SK-N-SH (cell line): Measurements from ENCODE around the gene BRICD5. TPM values are rescaled to one million over a fixed set of nuclear protein-coding genes. Genes with fewer than 3 reads are reported as not detected.
A peak's percentile ranks its signal among the peaks of the same experiment; 100 is the strongest.

Experiments
- CTCF ChIA-PET: fragments of 300-600, 350-600 bp; formaldehyde crosslinking; extraction: SDS; loops from one replicate; lab custom pipeline; 2021; lab: Yijun Ruan, JAX
- POLR2A ChIA-PET: fragments of 350-600 bp; sonication (Branson Sonifier 250); formaldehyde crosslinking; extraction: SDS; loops from one replicate; lab custom pipeline; 2020; ENCODE audit warnings: antibody characterized with exemption, inconsistent platforms; lab: Yijun Ruan, JAX
- DNase-seq: peaks from one replicate; pipeline ENCODE4 v3.0.0; 2012
- H2AFZ ChIP-seq: fragments of 200-600 bp; sonication (generic); 2 replicates; pipeline ENCODE4 v1.8.1; 2016; ENCODE audit warnings: antibody characterized with exemption, mild to moderate bottlenecking, low read depth
- H3F3A ChIP-seq: fragments of 200-600 bp; sonication (generic); replicated peaks from 2 replicates; pipeline ENCODE3; 2016; ENCODE audit warnings: antibody characterized with exemption, mild to moderate bottlenecking; ENCODE audit not compliant: insufficient read depth
- H3K27ac ChIP-seq, 2 experiments: fragments of 200-500 bp in 1 of 2; fragments of 200-600 bp in 1 of 2; sonication (Bioruptor generic) in 1 of 2; sonication (generic), shearing (Covaris generic) in 1 of 2; 2 replicates each; pipeline versions ENCODE4 v1.5.1 to v1.6.1; 2014 to 2016; ENCODE audit warnings: low read depth in 2 of 2, inconsistent platforms in 1 of 2, low read length in 1 of 2, mild to moderate bottlenecking in 1 of 2, mixed read lengths in 1 of 2
- H3K27me3 ChIP-seq: fragments of 200-600 bp; sonication (generic), shearing (Covaris generic); 2 replicates; pipeline ENCODE4 v1.6.1; 2016; ENCODE audit warnings: mixed run types; ENCODE audit not compliant: insufficient read depth
- H3K36me3 ChIP-seq, 2 experiments: fragments of 200-500 bp in 1 of 2; fragments of 200-600 bp in 1 of 2; sonication (Bioruptor generic) in 1 of 2; sonication (generic) in 1 of 2; replicated peaks in 1 of 2; 2 replicates each; pipeline versions ENCODE3 to v1.5.1; 2014 to 2016; ENCODE audit warnings: low read length in 1 of 2, mild to moderate bottlenecking in 1 of 2; ENCODE audit not compliant: insufficient read depth in 2 of 2, control insufficient read depth in 1 of 2
- H3K4me1 ChIP-seq, 2 experiments: fragments of 200-500 bp in 1 of 2; fragments of 200-600 bp in 1 of 2; sonication (Bioruptor generic) in 1 of 2; sonication (generic), shearing (Covaris generic) in 1 of 2; 2 replicates each; pipeline versions ENCODE4 v1.5.1 to v1.6.1; 2014 to 2016; ENCODE audit warnings: low read depth in 1 of 2, low read length in 1 of 2, mixed run types in 1 of 2; ENCODE audit not compliant: insufficient read depth in 2 of 2, control insufficient read depth in 1 of 2
- H3K4me2 ChIP-seq: fragments of 200-600 bp; sonication (generic), shearing (Covaris generic); 2 replicates; pipeline ENCODE4 v1.6.1; 2017; ENCODE audit warnings: mixed run types
- H3K4me3 ChIP-seq, 2 experiments: fragments of 200-500 bp in 1 of 2; fragments of 200-600 bp in 1 of 2; sonication (Bioruptor generic) in 1 of 2; sonication (generic), shearing (Covaris generic) in 1 of 2; 2 replicates each; pipeline versions ENCODE4 v1.5.1 to v1.8.1; 2014 to 2016; ENCODE audit warnings: low read depth in 2 of 2, inconsistent platforms in 1 of 2, low read length in 1 of 2, mild to moderate bottlenecking in 1 of 2, mixed read lengths in 1 of 2, moderate library complexity in 1 of 2
- H3K79me2 ChIP-seq: fragments of 200-600 bp; sonication (generic); 2 replicates; pipeline ENCODE4 v1.8.1; 2017; ENCODE audit warnings: mild to moderate bottlenecking; ENCODE audit not compliant: insufficient read depth
- H3K9ac ChIP-seq: fragments of 200-600 bp; sonication (generic); 2 replicates; pipeline ENCODE4 v1.6.1; 2017; ENCODE audit warnings: mixed run types
- H3K9me2 ChIP-seq: fragments of 200-600 bp; sonication (generic); 2 replicates; pipeline ENCODE4 v1.6.1; 2017; ENCODE audit warnings: mixed run types
- H3K9me3 ChIP-seq: fragments of 200-600 bp; sonication (generic); 2 replicates; pipeline ENCODE4 v1.6.1; 2017; ENCODE audit warnings: mixed run types, mild to moderate bottlenecking, moderate library complexity
- H4K20me1 ChIP-seq: fragments of 200-600 bp; sonication (generic); 2 replicates; pipeline ENCODE4 v1.6.1; 2017; ENCODE audit warnings: mild to moderate bottlenecking, mixed run types; ENCODE audit not compliant: insufficient read depth
- ELF1 ChIP-seq: IDR thresholded peaks from 2 replicates; pipeline ENCODE4 v1.4.0; 2012
- EP300 ChIP-seq, 2 experiments: IDR thresholded peaks; 2 replicates each; pipeline versions ENCODE4 v1.4.0 to v1.6.1; 2012; ENCODE audit warnings: borderline replicate concordance in 1 of 2, low read depth in 1 of 2, low read length in 1 of 2
- EZH2phosphoT487 ChIP-seq: fragments of 200-600 bp; sonication (generic); IDR thresholded peaks from 2 replicates; pipeline ENCODE4 v1.6.1; 2017; ENCODE audit warnings: low read depth, mixed run types, mild to moderate bottlenecking, antibody characterized with exemption, moderate library complexity, borderline replicate concordance
- FOSL2 ChIP-seq: IDR thresholded peaks from 2 replicates; pipeline ENCODE4 v1.4.0; 2012; ENCODE audit warnings: low read depth, mild to moderate bottlenecking, moderate library complexity, borderline replicate concordance
- GABPA ChIP-seq: IDR thresholded peaks from 2 replicates; pipeline ENCODE4 v1.4.0; 2012; ENCODE audit warnings: low read depth, mild to moderate bottlenecking
- GATA2 ChIP-seq: sonication (generic); formaldehyde crosslinking; IDR thresholded peaks from 2 replicates; pipeline ENCODE4 v1.5.0; 2020; ENCODE audit warnings: mild to moderate bottlenecking, missing genetic modification reagents
- JUND ChIP-seq: IDR thresholded peaks from 2 replicates; pipeline ENCODE4 v1.4.0; 2012
- MXI1 ChIP-seq: IDR thresholded peaks from 2 replicates; pipeline ENCODE4 v1.6.1; 2012; ENCODE audit warnings: mild to moderate bottlenecking, low read depth, low read length, improper control_type of control experiment
- RCOR1 ChIP-seq: fragments of 150-350 bp; IDR thresholded peaks from 2 replicates; pipeline ENCODE4 v1.6.1; 2017; ENCODE audit warnings: antibody characterized with exemption, low read length
- RFX5 ChIP-seq: IDR thresholded peaks from 2 replicates; pipeline ENCODE4 v1.6.1; 2012; ENCODE audit warnings: mild to moderate bottlenecking, improper control_type of control experiment, low read length
- SIN3A ChIP-seq: IDR thresholded peaks from 2 replicates; pipeline ENCODE4 v1.6.1; 2012; ENCODE audit warnings: low read depth, mild to moderate bottlenecking, low read length, moderate library complexity, borderline replicate concordance
- YY1 ChIP-seq: IDR thresholded peaks from 2 replicates; pipeline ENCODE4 v1.4.0; 2012; ENCODE audit warnings: low read depth, mild to moderate bottlenecking
- WGBS: methylation state at CpG from one replicate; pipeline ENCODE4 v1.1.6; 2017; ENCODE audit warnings: low lambda C conversion rate; 5-methylcytosine and 5-hydroxymethylcytosine counted together
- polyA plus RNA-seq, 3 experiments: library from polyadenylated mRNA; depleted of rRNA; stranded (reverse); fragments of >200 nt; gene quantifications; 2 replicates each; pipeline ENCODE4 v1.2.3, GENCODE V29; 2012
- TF ChIP-seq, protein P1 (sequence below): IDR thresholded peaks from 2 replicates; pipeline ENCODE4 v1.4.0; 2012; ENCODE audit warnings: low read depth, borderline replicate concordance
- TF ChIP-seq, protein P2 (sequence below): IDR thresholded peaks from 2 replicates; pipeline ENCODE4 v1.6.1; 2012; ENCODE audit warnings: mild to moderate bottlenecking, low read depth, low read length, moderate library complexity
- TF ChIP-seq, protein P3 (sequence below): IDR thresholded peaks from 2 replicates; pipeline ENCODE4 v1.4.0; 2012; ENCODE audit warnings: low read depth, borderline replicate concordance

Gene BRICD5
- polyA plus RNA-seq, 1 of the 3 experiments (the other 2 are of a cell fraction) = 2.3 TPM

DNA sequence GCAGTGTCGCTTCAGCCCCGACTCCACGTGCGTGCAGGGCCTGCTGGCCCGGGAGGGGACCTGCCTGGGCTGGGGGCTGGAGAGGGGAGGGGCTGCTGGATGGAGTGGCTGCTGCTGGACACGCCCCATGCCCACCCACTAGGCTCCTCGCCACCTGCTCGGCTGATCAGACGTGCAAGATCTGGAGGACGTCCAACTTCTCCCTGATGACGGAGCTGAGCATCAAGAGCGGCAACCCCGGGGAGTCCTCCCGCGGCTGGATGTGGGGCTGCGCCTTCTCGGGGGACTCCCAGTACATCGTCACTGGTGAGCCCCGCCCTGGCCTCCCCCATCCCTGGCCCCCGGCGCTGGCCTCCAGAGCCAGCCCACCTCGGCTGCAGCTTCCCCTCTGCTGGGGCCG is 2.4 kb downstream of the BRICD5 start:
- CTCF ChIA-PET = interaction anchor here (1.1 kb wide), 1 partner anchor 186 kb away, joined by 3 read pairs; no protein-coding TSS in a partner anchor
- WGBS = 100% methylated on average over 2 of the region's 23 CpGs

DNA sequence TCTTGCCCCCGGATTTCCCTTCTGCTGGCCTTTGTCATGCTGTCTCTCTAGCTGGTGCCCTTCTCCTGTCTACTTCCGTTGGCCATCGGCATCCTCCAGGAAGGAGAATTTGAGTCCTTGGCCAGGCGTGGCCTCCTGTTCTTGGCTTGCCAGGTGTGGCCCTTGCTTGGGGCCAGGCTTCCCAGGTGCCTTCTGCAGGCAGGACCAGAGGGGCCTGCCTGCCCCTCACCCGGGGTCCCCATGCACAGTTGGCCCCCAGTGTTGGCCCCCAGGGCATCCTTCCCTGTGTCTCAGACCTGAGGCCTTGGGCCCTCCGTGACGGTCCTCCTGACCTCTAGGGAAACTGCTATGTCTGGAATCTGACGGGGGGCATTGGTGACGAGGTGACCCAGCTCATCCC is 2.8 kb downstream of the BRICD5 start:
- H3K4me3 ChIP-seq = no peak overlapping the region
- no peak for DNase-seq
- no peak overlapping the region for H3K9ac ChIP-seq
- H3K27ac ChIP-seq = no peak overlapping the region
- peaks cover 5% of the 10 kb centered on the region; the same call in 1 of the 2 replicates for H4K20me1 ChIP-seq
- no peaks in the 10 kb centered on the region for H3K9me2 ChIP-seq
- H3K79me2 ChIP-seq = peaks cover 25% of the 10 kb centered on the region
- H3K9me3 ChIP-seq = no peaks in the 10 kb centered on the region
- no peak overlapping the region for H2AFZ ChIP-seq
- CTCF ChIA-PET = no interaction called here
- H3K27me3 ChIP-seq = no peaks in the 10 kb centered on the region
- H3K4me1 ChIP-seq = peaks cover 6 to 31% of the 10 kb centered on the region in 2 experiments; a peak in 3 of 4 replicates
- TF ChIP-seq JUND (no peak), RCOR1 (no peak), SIN3A (no peak), YY1 (no peak), GABPA (no peak), GATA2 (CRISPR knock-in tag) (no peak)
- peaks cover 9% of the 10 kb centered on the region for H3F3A ChIP-seq
- POLR2A ChIA-PET = no interaction called here
- H3K4me2 ChIP-seq = no peak overlapping the region
- WGBS = 96% methylated on average over 6 of the region's 9 CpGs
- peaks cover 0 to 36% of the 10 kb centered on the region in 2 experiments for H3K36me3 ChIP-seq

More for the DNA sequence above, 2.4 kb downstream of the BRICD5 start:
- peaks cover 11% of the 10 kb centered on the region for H3F3A ChIP-seq
- H3K4me3 ChIP-seq = no peak overlapping the region
- H3K4me1 ChIP-seq = peaks cover 11 to 36% of the 10 kb centered on the region in 2 experiments; a peak in 3 of 4 replicates
- no peak overlapping the region for H3K4me2 ChIP-seq
- H3K9ac ChIP-seq = no peak overlapping the region
- H3K27ac ChIP-seq = no peak overlapping the region
- POLR2A ChIA-PET = no interaction called here
- no peaks in the 10 kb centered on the region for H3K9me3 ChIP-seq
- H3K36me3 ChIP-seq = peaks cover 0 to 36% of the 10 kb centered on the region in 2 experiments
- H4K20me1 ChIP-seq = peaks cover 9% of the 10 kb centered on the region; the same call in 1 of the 2 replicates
- H3K27me3 ChIP-seq = no peaks in the 10 kb centered on the region
- H3K9me2 ChIP-seq = no peaks in the 10 kb centered on the region
- no peak overlapping the region for H2AFZ ChIP-seq
- no peak for DNase-seq
- H3K79me2 ChIP-seq = peaks cover 29% of the 10 kb centered on the region
- TF ChIP-seq FOSL2 (no peak), ELF1 (no peak), MXI1 (no peak)

DNA sequence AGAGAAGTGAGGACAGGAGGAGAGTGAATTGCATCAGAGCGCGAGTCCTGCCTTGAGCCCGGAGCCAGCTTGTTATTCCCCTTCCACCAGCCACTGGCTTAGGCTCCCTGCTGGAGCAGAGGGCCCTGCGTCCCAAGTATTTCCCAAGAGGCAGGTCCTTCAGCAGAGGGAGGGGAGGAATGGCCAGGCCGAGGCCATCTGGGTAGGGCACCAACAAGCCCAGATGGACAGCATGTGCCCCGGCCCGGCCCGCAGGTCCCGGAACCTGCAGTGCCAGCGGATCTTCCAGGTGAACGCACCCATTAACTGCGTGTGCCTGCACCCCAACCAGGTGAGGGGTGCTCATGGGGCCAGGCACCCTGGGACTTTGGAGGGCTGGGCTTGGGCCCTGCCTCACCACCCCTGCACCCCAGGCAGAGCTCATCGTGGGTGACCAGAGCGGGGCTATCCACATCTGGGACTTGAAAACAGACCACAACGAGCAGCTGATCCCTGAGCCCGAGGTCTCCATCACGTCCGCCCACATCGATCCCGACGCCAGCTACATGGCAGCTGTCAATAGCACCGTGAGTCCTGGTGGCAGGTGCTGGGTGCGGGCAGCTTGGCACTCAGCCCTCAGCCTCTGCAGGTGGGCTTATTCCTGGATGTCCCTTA is 3.8 kb downstream of the BRICD5 start:
- no peaks in the 10 kb centered on the region for H3K27me3 ChIP-seq
- H3K27ac ChIP-seq = no peak overlapping the region
- H3K9ac ChIP-seq = no peak overlapping the region
- POLR2A ChIA-PET = interaction anchor here (0.6 to 1.7 kb wide), 3 partner anchors 8 to 59 kb away, joined by 3 to 5 read pairs (median 3); partner anchors contain the start of genes RAB26 and TRAF7
- H3K36me3 ChIP-seq = peaks cover 0 to 29% of the 10 kb centered on the region in 2 experiments
- no peaks in the 10 kb centered on the region for H3K9me2 ChIP-seq
- CTCF ChIA-PET = interaction anchor here (1.8 to 4.9 kb wide), 2 partner anchors 12 to 45 kb away, joined by 6 to 19 read pairs; partner anchors contain the start of gene ECI1
- no peaks in the 10 kb centered on the region for H3K9me3 ChIP-seq
- 95% methylated on average over 13 of the region's 23 CpGs for WGBS
- H3K4me1 ChIP-seq = peaks cover 0 to 23% of the 10 kb centered on the region in 2 experiments; a peak in 2 of 4 replicates
- H3K4me2 ChIP-seq = peak overlapping the region; percentile 85; the same call in 1 of the 2 replicates
- H3K79me2 ChIP-seq = peaks cover 16% of the 10 kb centered on the region; the same call in 1 of the 2 replicates
- no peak overlapping the region for H3K4me3 ChIP-seq
- no peaks in the 10 kb centered on the region for H4K20me1 ChIP-seq
- H3F3A ChIP-seq = peaks cover 6% of the 10 kb centered on the region
- H2AFZ ChIP-seq = no peak overlapping the region
- DNase-seq = no peak
- TF ChIP-seq EP300 (IDR thresholded peaks at IDR 0.05; ENCODE audit: borderline replicate concordance in 1 of 2, low read depth in 1 of 2, low read length in 1 of 2) (no peak), ELF1 (no peak), EZH2phosphoT487 (no peak), RFX5 (no peak), JUND (no peak)
- TF ChIP-seq, protein P1, sequence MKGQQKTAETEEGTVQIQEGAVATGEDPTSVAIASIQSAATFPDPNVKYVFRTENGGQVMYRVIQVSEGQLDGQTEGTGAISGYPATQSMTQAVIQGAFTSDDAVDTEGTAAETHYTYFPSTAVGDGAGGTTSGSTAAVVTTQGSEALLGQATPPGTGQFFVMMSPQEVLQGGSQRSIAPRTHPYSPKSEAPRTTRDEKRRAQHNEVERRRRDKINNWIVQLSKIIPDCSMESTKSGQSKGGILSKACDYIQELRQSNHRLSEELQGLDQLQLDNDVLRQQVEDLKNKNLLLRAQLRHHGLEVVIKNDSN = no peak
- TF ChIP-seq, protein P2, sequence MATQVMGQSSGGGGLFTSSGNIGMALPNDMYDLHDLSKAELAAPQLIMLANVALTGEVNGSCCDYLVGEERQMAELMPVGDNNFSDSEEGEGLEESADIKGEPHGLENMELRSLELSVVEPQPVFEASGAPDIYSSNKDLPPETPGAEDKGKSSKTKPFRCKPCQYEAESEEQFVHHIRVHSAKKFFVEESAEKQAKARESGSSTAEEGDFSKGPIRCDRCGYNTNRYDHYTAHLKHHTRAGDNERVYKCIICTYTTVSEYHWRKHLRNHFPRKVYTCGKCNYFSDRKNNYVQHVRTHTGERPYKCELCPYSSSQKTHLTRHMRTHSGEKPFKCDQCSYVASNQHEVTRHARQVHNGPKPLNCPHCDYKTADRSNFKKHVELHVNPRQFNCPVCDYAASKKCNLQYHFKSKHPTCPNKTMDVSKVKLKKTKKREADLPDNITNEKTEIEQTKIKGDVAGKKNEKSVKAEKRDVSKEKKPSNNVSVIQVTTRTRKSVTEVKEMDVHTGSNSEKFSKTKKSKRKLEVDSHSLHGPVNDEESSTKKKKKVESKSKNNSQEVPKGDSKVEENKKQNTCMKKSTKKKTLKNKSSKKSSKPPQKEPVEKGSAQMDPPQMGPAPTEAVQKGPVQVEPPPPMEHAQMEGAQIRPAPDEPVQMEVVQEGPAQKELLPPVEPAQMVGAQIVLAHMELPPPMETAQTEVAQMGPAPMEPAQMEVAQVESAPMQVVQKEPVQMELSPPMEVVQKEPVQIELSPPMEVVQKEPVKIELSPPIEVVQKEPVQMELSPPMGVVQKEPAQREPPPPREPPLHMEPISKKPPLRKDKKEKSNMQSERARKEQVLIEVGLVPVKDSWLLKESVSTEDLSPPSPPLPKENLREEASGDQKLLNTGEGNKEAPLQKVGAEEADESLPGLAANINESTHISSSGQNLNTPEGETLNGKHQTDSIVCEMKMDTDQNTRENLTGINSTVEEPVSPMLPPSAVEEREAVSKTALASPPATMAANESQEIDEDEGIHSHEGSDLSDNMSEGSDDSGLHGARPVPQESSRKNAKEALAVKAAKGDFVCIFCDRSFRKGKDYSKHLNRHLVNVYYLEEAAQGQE = no peak
- TF ChIP-seq, protein P3, sequence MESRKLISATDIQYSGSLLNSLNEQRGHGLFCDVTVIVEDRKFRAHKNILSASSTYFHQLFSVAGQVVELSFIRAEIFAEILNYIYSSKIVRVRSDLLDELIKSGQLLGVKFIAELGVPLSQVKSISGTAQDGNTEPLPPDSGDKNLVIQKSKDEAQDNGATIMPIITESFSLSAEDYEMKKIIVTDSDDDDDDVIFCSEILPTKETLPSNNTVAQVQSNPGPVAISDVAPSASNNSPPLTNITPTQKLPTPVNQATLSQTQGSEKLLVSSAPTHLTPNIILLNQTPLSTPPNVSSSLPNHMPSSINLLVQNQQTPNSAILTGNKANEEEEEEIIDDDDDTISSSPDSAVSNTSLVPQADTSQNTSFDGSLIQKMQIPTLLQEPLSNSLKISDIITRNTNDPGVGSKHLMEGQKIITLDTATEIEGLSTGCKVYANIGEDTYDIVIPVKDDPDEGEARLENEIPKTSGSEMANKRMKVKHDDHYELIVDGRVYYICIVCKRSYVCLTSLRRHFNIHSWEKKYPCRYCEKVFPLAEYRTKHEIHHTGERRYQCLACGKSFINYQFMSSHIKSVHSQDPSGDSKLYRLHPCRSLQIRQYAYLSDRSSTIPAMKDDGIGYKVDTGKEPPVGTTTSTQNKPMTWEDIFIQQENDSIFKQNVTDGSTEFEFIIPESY = no peak
